HepG2 (cell line): ENCODE data around the gene SH2B2. TPM values are rescaled to one million over a fixed set of nuclear protein-coding genes. Genes with fewer than 3 reads are reported as not detected.
A peak's percentile ranks its signal among the peaks of the same experiment; 100 is the strongest.

Source experiments
- ARNT ChIP-seq: fragments of 450-650 bp; IDR thresholded peaks from 2 replicates; pipeline ENCODE4 v1.6.1; 2017
- ATAD3A ChIP-seq: sonication (generic); formaldehyde crosslinking; IDR thresholded peaks from 2 replicates; pipeline ENCODE4 v1.4.0; 2020; ENCODE audit warnings: missing genetic modification reagents
- CBX1 ChIP-seq: IDR thresholded peaks from one replicate; pipeline ENCODE4 v1.6.1; 2016; ENCODE audit warnings: antibody characterized with exemption, low read depth
- CBX5 ChIP-seq: sonication (generic); formaldehyde crosslinking; IDR thresholded peaks from 2 replicates; pipeline ENCODE4 v1.4.0; 2020; ENCODE audit warnings: missing genetic modification reagents, borderline replicate concordance
- FOXA3 ChIP-seq: IDR thresholded peaks from 2 replicates; pipeline ENCODE4 v1.6.1; 2016; ENCODE audit warnings: missing genetic modification reagents, missing compliant biosample characterization
- FOXP4 ChIP-seq: sonication (generic); formaldehyde crosslinking; IDR thresholded peaks from 2 replicates; pipeline ENCODE4 v1.4.0; 2020; ENCODE audit warnings: missing genetic modification reagents
- IRX3 ChIP-seq: sonication (generic); formaldehyde crosslinking; IDR thresholded peaks from 2 replicates; pipeline ENCODE4 v1.8.1; 2023; ENCODE audit warnings: mild to moderate bottlenecking, low read depth, missing genetic modification reagents, borderline replicate concordance
- MYC ChIP-seq: sonication (generic); formaldehyde crosslinking; IDR thresholded peaks from 2 replicates; pipeline ENCODE4 v1.9.0; 2021; ENCODE audit warnings: missing genetic modification reagents, borderline replicate concordance
- MYNN ChIP-seq: sonication (generic); formaldehyde crosslinking; IDR thresholded peaks from 2 replicates; pipeline ENCODE4 v1.4.0; 2020; ENCODE audit warnings: mild to moderate bottlenecking, low read depth, missing genetic modification reagents
- NCOA1 ChIP-seq: sonication (generic); formaldehyde crosslinking; IDR thresholded peaks from 2 replicates; pipeline ENCODE4 v1.9.0; 2021; ENCODE audit warnings: missing genetic modification reagents
- NKX3-1 ChIP-seq: sonication (generic); formaldehyde crosslinking; IDR thresholded peaks from 2 replicates; pipeline ENCODE4 v1.5.0; 2020; ENCODE audit warnings: missing genetic modification reagents
- POLR2A ChIP-seq, 2 experiments: IDR thresholded peaks; 2 replicates each; pipeline ENCODE4 v1.6.1; 2011; ENCODE audit warnings: low read depth in 2 of 2, low read length in 2 of 2, mild to moderate bottlenecking in 1 of 2, moderate library complexity in 1 of 2; ENCODE audit not compliant: insufficient read depth in 1 of 2
- RXRA ChIP-seq: sonication (generic); formaldehyde crosslinking; IDR thresholded peaks from 2 replicates; pipeline ENCODE4 v1.5.1; 2020; ENCODE audit warnings: missing genetic modification reagents
- SETDB1 ChIP-seq: sonication (generic); formaldehyde crosslinking; IDR thresholded peaks from 2 replicates; pipeline ENCODE4 v1.5.1; 2020; ENCODE audit warnings: missing genetic modification reagents, mild to moderate bottlenecking, borderline replicate concordance
- SKI ChIP-seq: fragments of 450-650 bp; IDR thresholded peaks from one replicate; pipeline ENCODE4 v1.6.1; 2018; ENCODE audit warnings: mild to moderate bottlenecking; ENCODE audit not compliant: partially characterized antibody
- SMYD3 ChIP-seq: sonication (generic); formaldehyde crosslinking; IDR thresholded peaks from 2 replicates; pipeline ENCODE4 v1.8.1; 2023; ENCODE audit warnings: mild to moderate bottlenecking, missing genetic modification reagents
- SP5 ChIP-seq: IDR thresholded peaks from 2 replicates; pipeline ENCODE4 v1.6.1; 2016; ENCODE audit warnings: low read depth, borderline replicate concordance
- TAF1 ChIP-seq: sonication (generic); formaldehyde crosslinking; IDR thresholded peaks from 2 replicates; pipeline ENCODE4 v1.4.0; 2020; ENCODE audit warnings: missing genetic modification reagents
- TBP ChIP-seq: sonication (generic); formaldehyde crosslinking; IDR thresholded peaks from 2 replicates; pipeline ENCODE4 v1.5.0; 2020; ENCODE audit warnings: missing genetic modification reagents
- ZBTB42 ChIP-seq: sonication (generic); formaldehyde crosslinking; IDR thresholded peaks from 2 replicates; pipeline ENCODE4 v1.5.0; 2020; ENCODE audit warnings: mild to moderate bottlenecking, missing genetic modification reagents
- ZFP41 ChIP-seq: sonication (generic); formaldehyde crosslinking; IDR thresholded peaks from 2 replicates; pipeline ENCODE4 v1.4.0; 2020; ENCODE audit warnings: mild to moderate bottlenecking, missing genetic modification reagents, borderline replicate concordance
- ZKSCAN1 ChIP-seq: fragments of 150-350 bp; IDR thresholded peaks from 2 replicates; pipeline ENCODE4 v1.6.1; 2014; ENCODE audit warnings: low read length
- ZNF12 ChIP-seq: sonication (generic); formaldehyde crosslinking; IDR thresholded peaks from 2 replicates; pipeline ENCODE4 v1.5.0; 2020; ENCODE audit warnings: missing genetic modification reagents
- ZNF564 ChIP-seq: sonication (generic); formaldehyde crosslinking; IDR thresholded peaks from 2 replicates; pipeline ENCODE4 v1.8.1; 2023; ENCODE audit warnings: mild to moderate bottlenecking, missing genetic modification reagents
- ZNF570 ChIP-seq: sonication (generic); formaldehyde crosslinking; IDR thresholded peaks from 2 replicates; pipeline ENCODE4 v1.4.0; 2020; ENCODE audit warnings: mild to moderate bottlenecking, missing genetic modification reagents, borderline replicate concordance
- ZNF572 ChIP-seq: sonication (generic); formaldehyde crosslinking; IDR thresholded peaks from 2 replicates; pipeline ENCODE4 v1.5.1; 2020; ENCODE audit warnings: mild to moderate bottlenecking, missing genetic modification reagents
- ZNF761 ChIP-seq: sonication (generic); formaldehyde crosslinking; conservative IDR thresholded peaks from 2 replicates; pipeline ENCODE4 v1.4.0; 2020; ENCODE audit warnings: mild to moderate bottlenecking, missing genetic modification reagents
- ZNF766 ChIP-seq: sonication (generic); formaldehyde crosslinking; IDR thresholded peaks from 2 replicates; pipeline ENCODE4 v1.5.0; 2020; ENCODE audit warnings: missing genetic modification reagents, borderline replicate concordance
- ZNF775 ChIP-seq: sonication (generic); formaldehyde crosslinking; IDR thresholded peaks from 2 replicates; pipeline ENCODE4 v1.4.0; 2020; ENCODE audit warnings: missing genetic modification reagents, mild to moderate bottlenecking, moderate library complexity, borderline replicate concordance
- ZNF83 ChIP-seq: sonication (generic); formaldehyde crosslinking; IDR thresholded peaks from 2 replicates; pipeline ENCODE4 v1.4.0; 2020; ENCODE audit warnings: missing genetic modification reagents, mild to moderate bottlenecking, borderline replicate concordance
- ZNF839 ChIP-seq: sonication (generic); formaldehyde crosslinking; IDR thresholded peaks from 2 replicates; pipeline ENCODE4 v1.4.0; 2020; ENCODE audit warnings: missing genetic modification reagents, mild to moderate bottlenecking, borderline replicate concordance
- polyA plus RNA-seq, 8 experiments: library from polyadenylated mRNA; depleted of rRNA in 3 of 8; stranded (reverse) in 7 of 8; unstranded in 1 of 8; fragments of >200 nt; fragmentation: Illumina TruSeq in 4 of 8; extraction: Trizol in 4 of 8; gene quantifications; 2 replicates each; pipeline versions ENCODE4 v1.2.1 to v1.2.3, GENCODE V29; 2011 to 2016; ENCODE audit warnings: low read depth in 4 of 8, missing spikeins in 1 of 8, mixed read lengths in 1 of 8; ENCODE audit not compliant: insufficient read depth in 1 of 8
- total RNA-seq, 5 experiments: library from RNA; depleted of rRNA; stranded (reverse); fragments of >200 nt; fragmentation: Illumina TruSeq; extraction: Trizol; gene quantifications; 2 replicates each; pipeline ENCODE4 v1.2.3, GENCODE V29; 2016; ENCODE audit warnings: low read depth in 1 of 5

Gene SH2B2
- total and polyA plus RNA-seq, 2 of the 13 experiments (the other 11 are each of a cell fraction or from before 2014, with no cell fraction given), result 0.46 to 1.3 TPM

GRCh38 chr7:102273749-102274712 is 12.6 kb upstream of the SH2B2 start (continued):
- TF ChIP-seq ZNF570 (CRISPR knock-in tag) (no peak), RXRA (CRISPR knock-in tag) (peak; percentile 59), TBP (CRISPR knock-in tag) (no peak), ZKSCAN1 (no peak), CBX5 (CRISPR knock-in tag) (peak; percentile 68; the same call in 1 of the 2 replicates), CBX1 (peak; percentile 44), ZNF564 (no peak), SP5 (CRISPR knock-in tag) (peak; percentile 28; the same call in 1 of the 2 replicates), ZNF761 (CRISPR knock-in tag) (peak; percentile 28; the same call in 1 of the 2 replicates), ARNT (no peak), ZNF766 (CRISPR knock-in tag) (no peak), ZNF12 (0 out of 2 replicates have a peak, but pooled peaks have one; percentile 25), SKI (peak; percentile 63), POLR2A (IDR thresholded peaks at IDR 0.05; ENCODE audit: insufficient read depth in 1 of 2, low read depth in 2 of 2, low read length in 2 of 2) (peak; percentile 47 to 56; a peak in 3 of 4 replicates), ZNF83 (CRISPR knock-in tag) (no peak), FOXA3 (CRISPR knock-in tag) (peak; percentile 70), ZFP41 (CRISPR knock-in tag) (no peak), IRX3 (CRISPR knock-in tag) (no peak), ZNF839 (CRISPR knock-in tag) (peak; percentile 61; the same call in 1 of the 2 replicates), TAF1 (CRISPR knock-in tag) (peak; percentile 51; the same call in 1 of the 2 replicates), ZNF775 (CRISPR knock-in tag) (no peak), NCOA1 (CRISPR knock-in tag) (no peak), SETDB1 (CRISPR knock-in tag) (no peak), FOXP4 (CRISPR knock-in tag) (no peak), MYC (CRISPR knock-in tag) (peak; percentile 80; the same call in 1 of the 2 replicates), MYNN (CRISPR knock-in tag) (0 out of 2 replicates have a peak, but pooled peaks have one; percentile 44), ATAD3A (no peak), ZBTB42 (CRISPR knock-in tag) (no peak), NKX3-1 (CRISPR knock-in tag) (no peak), ZNF572 (CRISPR knock-in tag) (0 out of 2 replicates have a peak, but pooled peaks have one; percentile 12), SMYD3 (CRISPR knock-in tag) (no peak)
